GM23338 (cell line): ENCODE data around the gene APBB1IP. TPM values are rescaled to one million over a fixed set of nuclear protein-coding genes. Genes with fewer than 3 reads are reported as not detected.

Source experiments
- ATAC-seq: fragments of 200-7000 bp; cut with Tn5 transposase; 3 replicates; pipeline ENCODE4 v1.9.1; 2020
- DNase-seq: peaks from one replicate; pipeline ENCODE4 v3.0.0-alpha.2; 2015; ENCODE audit warnings: low spot score
- H2AFZ ChIP-seq: fragments of 200-600 bp; sonication (generic); 2 replicates; pipeline ENCODE4 v1.8.0; 2016; ENCODE audit warnings: antibody characterized with exemption, mild to moderate bottlenecking, moderate library complexity
- H3F3A ChIP-seq: fragments of 200-600 bp; sonication (generic); replicated peaks from 2 replicates; pipeline ENCODE4 v1.8.0; 2017; ENCODE audit warnings: antibody characterized with exemption, mixed run types, low read depth
- H3K27ac ChIP-seq: fragments of 200-600 bp; sonication (generic); 2 replicates; pipeline ENCODE4 v1.6.1; 2016; ENCODE audit warnings: low read depth
- H3K27me3 ChIP-seq: fragments of 200-600 bp; sonication (generic); 2 replicates; pipeline ENCODE4 v1.8.0; 2016; ENCODE audit warnings: mild to moderate bottlenecking, mixed run types, moderate library complexity; ENCODE audit not compliant: insufficient read depth
- H3K36me3 ChIP-seq: fragments of 200-600 bp; sonication (generic); 2 replicates; pipeline ENCODE4 v1.8.0; 2016; ENCODE audit warnings: mild to moderate bottlenecking; ENCODE audit not compliant: insufficient read depth
- H3K4me1 ChIP-seq: fragments of 200-600 bp; sonication (generic); 2 replicates; pipeline ENCODE4 v1.8.0; 2016; ENCODE audit warnings: mild to moderate bottlenecking, moderate library complexity; ENCODE audit not compliant: insufficient read depth
- H3K4me2 ChIP-seq: fragments of 200-600 bp; sonication (generic); 2 replicates; pipeline ENCODE4 v1.7.1; 2017; ENCODE audit warnings: mixed run types
- H3K4me3 ChIP-seq: fragments of 200-600 bp; sonication (generic); 2 replicates; pipeline ENCODE4 v1.6.1; 2016; ENCODE audit warnings: mixed run types
- H3K79me2 ChIP-seq: fragments of 200-600 bp; sonication (generic); replicated peaks from 2 replicates; pipeline ENCODE4 v1.8.0; 2017; ENCODE audit warnings: mild to moderate bottlenecking; ENCODE audit not compliant: insufficient read depth
- H3K9me2 ChIP-seq: fragments of 200-600 bp; sonication (generic); 2 replicates; pipeline ENCODE4 v1.8.0; 2017; ENCODE audit not compliant: insufficient read depth
- H4K20me1 ChIP-seq: fragments of 200-600 bp; sonication (generic); replicated peaks from 2 replicates; pipeline ENCODE4 v1.8.0; 2017; ENCODE audit warnings: mild to moderate bottlenecking; ENCODE audit not compliant: insufficient read depth
- H3K27ac Mint-ChIP-seq: 2 replicates; pipeline ENCODE4 v1.8.0; 2020; ENCODE audit warnings: inconsistent platforms, mild to moderate bottlenecking, moderate library complexity, mixed read lengths
- H3K27me3 Mint-ChIP-seq: 3 replicates; pipeline ENCODE4 v1.8.0; 2022; ENCODE audit warnings: low read depth, mild to moderate bottlenecking, moderate library complexity, mixed read lengths, inconsistent platforms; ENCODE audit not compliant: insufficient read depth, poor library complexity
- H3K36me3 Mint-ChIP-seq: 3 replicates; pipeline ENCODE4 v1.8.0; 2021; ENCODE audit warnings: low read depth, mild to moderate bottlenecking, inconsistent platforms, moderate library complexity, mixed read lengths
- H3K4me1 Mint-ChIP-seq: 3 replicates; pipeline ENCODE4 v1.8.0; 2020; ENCODE audit warnings: mild to moderate bottlenecking, inconsistent platforms, mixed read lengths
- H3K4me3 Mint-ChIP-seq: 3 replicates; pipeline ENCODE4 v1.8.0; 2021; ENCODE audit warnings: moderate library complexity, mild to moderate bottlenecking, inconsistent platforms, mixed read lengths
- H3K9me3 Mint-ChIP-seq: 3 replicates; pipeline ENCODE4 v1.8.0; 2020; ENCODE audit warnings: moderate library complexity, mild to moderate bottlenecking, inconsistent platforms, mixed read lengths
- CTCF ChIP-seq, 2 experiments: fragments of 200-600 bp in 1 of 2; sonication (generic) in 1 of 2; conservative IDR thresholded peaks; 2 replicates each; pipeline versions ENCODE4 v1.5.1 to v1.6.1; 2016 to 2017; ENCODE audit warnings: antibody characterized with exemption in 2 of 2, low read depth in 2 of 2, mild to moderate bottlenecking in 2 of 2, moderate library complexity in 1 of 2
- ZNF462 ChIP-seq: fragments of 250-450 bp; sonication (Bioruptor Pico); IDR thresholded peaks from 2 replicates; pipeline ENCODE4 v1.5.0; 2020; ENCODE audit warnings: mild to moderate bottlenecking, moderate library complexity
- polyA plus RNA-seq: library from polyadenylated mRNA; unstranded; fragments of >200 nt; fragmentation: Nextera tagmentation; extraction: Ambion mirVana; gene quantifications from 2 replicates; pipeline ENCODE4 v1.2.1, GENCODE V29; 2016
- total RNA-seq: library from RNA; depleted of rRNA; stranded (reverse); fragments of >200 nt; shearing (Covaris generic); gene quantifications from 2 replicates; pipeline ENCODE4 v1.2.3, GENCODE V29; 2014

APBB1IP gene
- total and polyA plus RNA-seq, 2 experiments from 2014 or later = 0.14 to 0.16 TPM

GRCh38 chr10:26516540-26517101 is 78.5 kb downstream of the APBB1IP start:
- H3K27ac Mint-ChIP-seq = peak overlapping the region; percentile 84
- H3K36me3 Mint-ChIP-seq = 0 out of 3 replicates have a peak, but pooled peaks cover 2% of the 10 kb centered on the region
- H3K4me1 Mint-ChIP-seq = peaks cover 12% of the 10 kb centered on the region; the same call in 2 of the 3 replicates
- peak; percentile 44 for DNase-seq
- Histone ChIP-seq H4K20me1 (no peaks in the 10 kb centered on the region), H3K4me3 (no peak overlapping the region), H2AFZ (peak overlapping the region; percentile 91), H3K4me2 (peak overlapping the region; percentile 4; the same call in 1 of the 2 replicates), H3K27me3 (no peaks in the 10 kb centered on the region), H3K27ac (no peak overlapping the region), H3K4me1 (peaks cover 7% of the 10 kb centered on the region; the same call in 1 of the 2 replicates), H3K36me3 (no peaks in the 10 kb centered on the region), H3K9me2 (0 out of 2 replicates have a peak, but pooled peaks cover 3% of the 10 kb centered on the region), H3K79me2 (no peaks in the 10 kb centered on the region), H3F3A (no peaks in the 10 kb centered on the region)
- H3K9me3 Mint-ChIP-seq = no peaks in the 10 kb centered on the region
- ATAC-seq = peak; percentile 73
- peak; percentile 27 to 28; a peak in 2 of 4 replicates for TF ChIP-seq CTCF (conservative IDR thresholded peaks at IDR 0.05; ENCODE audit: low read depth in 2 of 2)
- no peak for TF ChIP-seq ZNF462 (CRISPR knock-in tag)
- no peak overlapping the region for H3K4me3 Mint-ChIP-seq
- H3K27me3 Mint-ChIP-seq = peaks cover 1% of the 10 kb centered on the region
